Measurements from ENCODE around the gene SPATS2L. TPM values are rescaled to one million over a fixed set of nuclear protein-coding genes. Genes with fewer than 3 reads are reported as not detected.

Gene SPATS2L
- total and polyA plus RNA-seq, 2 experiments from 2014 or later, result 159 to 202 TPM

GRCh38 chr2:200345975-200346374 lies 39.5 kb downstream of the SPATS2L start:
- H3K4me2 ChIP-seq, result no peak overlapping the region
- no peak for DNase-seq (ENCODE audit: low spot score)
- H4K20me1 ChIP-seq (ENCODE audit: insufficient read depth, poor library complexity, severe bottlenecking), result peaks cover 18% of the 10 kb centered on the region
- H3K36me3 ChIP-seq (replicated peaks; ENCODE audit: insufficient read depth, low read depth), result no peaks in the 10 kb centered on the region
- TF ChIP-seq EZH2 (IDR thresholded peaks at IDR 0.05; ENCODE audit: borderline replicate concordance) (no peak), CTCF (IDR thresholded peaks at IDR 0.05; ENCODE audit: poor library complexity) (no peak), EZH2phosphoT487 (IDR thresholded peaks at IDR 0.05; ENCODE audit: low read depth, severe bottlenecking, unreplicated experiment) (no peak)
- no peak overlapping the region for H2AFZ ChIP-seq
- peak overlapping the region; percentile 1 for H3K27ac ChIP-seq
- H3K79me2 ChIP-seq, result peaks cover 100% of the 10 kb centered on the region
- peaks cover 12% of the 10 kb centered on the region for H3K4me1 ChIP-seq (ENCODE audit: insufficient read depth)
- 67% methylated on average over 1 of the region's 1 CpG for WGBS (ENCODE audit: low lambda C conversion rate, missing lambda C conversion rate)
- no peak overlapping the region for H3K4me3 ChIP-seq
- no peaks in the 10 kb centered on the region for H3K9me2 ChIP-seq (replicated peaks; ENCODE audit: insufficient read depth)
- H3K9me3 ChIP-seq (ENCODE audit: low read depth), result no peaks in the 10 kb centered on the region
- H3K27me3 ChIP-seq, result no peaks in the 10 kb centered on the region

DNA sequence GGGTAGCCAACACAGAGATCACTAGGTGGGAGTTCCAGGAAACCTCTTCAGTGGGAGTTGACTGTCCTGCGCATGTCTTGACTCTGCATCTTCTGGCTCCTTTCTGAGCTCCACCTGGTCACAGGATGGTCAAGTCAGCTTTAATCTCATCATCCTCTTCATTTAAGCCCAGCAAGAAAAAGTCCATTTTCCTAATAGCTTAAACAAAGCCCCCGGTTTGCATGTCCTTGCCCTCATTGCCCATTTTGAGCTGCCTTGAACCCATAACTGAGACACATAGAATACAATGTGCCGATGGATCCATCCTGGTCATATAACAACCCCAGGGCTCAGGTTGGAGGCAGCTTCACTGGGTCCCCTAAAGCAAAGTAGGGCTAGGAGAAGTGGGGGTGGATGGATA lies 40.8 kb downstream of the SPATS2L start:
- H3K9me3 ChIP-seq (ENCODE audit: low read depth), result no peaks in the 10 kb centered on the region
- H3K4me3 ChIP-seq, result no peak overlapping the region
- H4K20me1 ChIP-seq (ENCODE audit: insufficient read depth, poor library complexity, severe bottlenecking), result peaks cover 22% of the 10 kb centered on the region
- no peaks in the 10 kb centered on the region for H3K27me3 ChIP-seq
- H3K9me2 ChIP-seq (replicated peaks; ENCODE audit: insufficient read depth), result no peaks in the 10 kb centered on the region
- no peak overlapping the region for H2AFZ ChIP-seq
- WGBS (ENCODE audit: low lambda C conversion rate, missing lambda C conversion rate), result 97% methylated on average over 3 of the region's 3 CpGs
- TF ChIP-seq EZH2phosphoT487 (IDR thresholded peaks at IDR 0.05; ENCODE audit: low read depth, severe bottlenecking, unreplicated experiment) (no peak), CTCF (IDR thresholded peaks at IDR 0.05; ENCODE audit: poor library complexity) (no peak), EZH2 (IDR thresholded peaks at IDR 0.05; ENCODE audit: borderline replicate concordance) (no peak)
- peaks cover 22% of the 10 kb centered on the region for H3K4me1 ChIP-seq (ENCODE audit: insufficient read depth)
- no peak overlapping the region for H3K4me2 ChIP-seq
- H3K36me3 ChIP-seq (replicated peaks; ENCODE audit: insufficient read depth, low read depth), result no peaks in the 10 kb centered on the region
- H3K27ac ChIP-seq, result no peak overlapping the region
- H3K79me2 ChIP-seq, result peaks cover 97% of the 10 kb centered on the region
- DNase-seq (ENCODE audit: low spot score), result no peak

DNA sequence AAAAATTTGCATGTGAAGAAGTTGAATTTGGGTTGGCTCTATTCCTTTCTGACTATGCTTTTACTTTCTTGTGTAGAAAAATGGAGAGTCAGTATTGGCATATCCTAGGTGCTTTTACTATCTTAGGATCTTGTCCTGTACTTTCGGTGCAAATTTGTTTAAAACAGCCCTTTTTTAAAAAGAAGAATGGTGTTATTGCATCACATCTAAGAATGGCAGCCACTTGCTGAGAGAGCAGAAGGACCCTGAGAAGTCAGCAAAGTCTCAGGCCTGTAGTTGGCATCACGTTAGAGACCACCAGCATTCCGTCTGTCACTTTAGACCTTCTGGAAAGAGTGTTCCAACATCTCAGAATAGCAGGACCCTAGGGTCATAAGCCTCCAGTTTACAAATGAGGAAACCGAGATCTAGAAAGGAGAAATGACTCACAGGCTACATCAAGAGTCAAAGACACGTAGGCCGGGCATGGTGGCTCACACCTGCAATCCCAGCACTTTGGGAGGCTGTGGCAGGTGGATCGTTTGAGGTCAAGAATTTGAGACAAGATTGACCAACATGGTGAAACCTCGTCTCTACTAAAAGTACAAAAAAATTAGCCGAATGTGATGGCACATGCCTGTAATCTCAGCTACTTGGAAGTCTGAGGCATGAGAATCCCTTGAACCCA lies 42.5 kb downstream of the SPATS2L start:
- H3K9me3 ChIP-seq (ENCODE audit: low read depth), result no peaks in the 10 kb centered on the region
- H3K4me3 ChIP-seq, result no peak overlapping the region
- H2AFZ ChIP-seq, result no peak overlapping the region
- 98% methylated on average over 9 of the region's 9 CpGs for WGBS (ENCODE audit: low lambda C conversion rate, missing lambda C conversion rate)
- H3K36me3 ChIP-seq (replicated peaks; ENCODE audit: insufficient read depth, low read depth), result no peaks in the 10 kb centered on the region
- H3K9me2 ChIP-seq (replicated peaks; ENCODE audit: insufficient read depth), result no peaks in the 10 kb centered on the region
- no peak for TF ChIP-seq EZH2 (IDR thresholded peaks at IDR 0.05; ENCODE audit: borderline replicate concordance)
- no peak for TF ChIP-seq EZH2phosphoT487 (IDR thresholded peaks at IDR 0.05; ENCODE audit: low read depth, severe bottlenecking, unreplicated experiment)
- TF ChIP-seq CTCF (IDR thresholded peaks at IDR 0.05; ENCODE audit: poor library complexity), result no peak
- H3K27ac ChIP-seq, result no peak overlapping the region
- peaks cover 22% of the 10 kb centered on the region for H4K20me1 ChIP-seq (ENCODE audit: insufficient read depth, poor library complexity, severe bottlenecking)
- H3K79me2 ChIP-seq, result peaks cover 92% of the 10 kb centered on the region
- no peaks in the 10 kb centered on the region for H3K27me3 ChIP-seq
- no peak for DNase-seq (ENCODE audit: low spot score)
- no peak overlapping the region for H3K4me2 ChIP-seq
- peaks cover 38% of the 10 kb centered on the region for H3K4me1 ChIP-seq (ENCODE audit: insufficient read depth)
